VCaP (cell line): ENCODE measurements around the gene PXMP2.

Source experiments
- H3K27ac ChIP-seq: fragments of 450-650 bp; 2 replicates; pipeline ENCODE4 v1.5.1; 2017
- TF ChIP-seq, protein P1 (sequence below): fragments of 450-650 bp; conservative IDR thresholded peaks from 2 replicates; pipeline ENCODE4 v1.5.1; 2017; ENCODE audit warnings: mild to moderate bottlenecking, moderate library complexity

The PXMP2 gene

DNA sequence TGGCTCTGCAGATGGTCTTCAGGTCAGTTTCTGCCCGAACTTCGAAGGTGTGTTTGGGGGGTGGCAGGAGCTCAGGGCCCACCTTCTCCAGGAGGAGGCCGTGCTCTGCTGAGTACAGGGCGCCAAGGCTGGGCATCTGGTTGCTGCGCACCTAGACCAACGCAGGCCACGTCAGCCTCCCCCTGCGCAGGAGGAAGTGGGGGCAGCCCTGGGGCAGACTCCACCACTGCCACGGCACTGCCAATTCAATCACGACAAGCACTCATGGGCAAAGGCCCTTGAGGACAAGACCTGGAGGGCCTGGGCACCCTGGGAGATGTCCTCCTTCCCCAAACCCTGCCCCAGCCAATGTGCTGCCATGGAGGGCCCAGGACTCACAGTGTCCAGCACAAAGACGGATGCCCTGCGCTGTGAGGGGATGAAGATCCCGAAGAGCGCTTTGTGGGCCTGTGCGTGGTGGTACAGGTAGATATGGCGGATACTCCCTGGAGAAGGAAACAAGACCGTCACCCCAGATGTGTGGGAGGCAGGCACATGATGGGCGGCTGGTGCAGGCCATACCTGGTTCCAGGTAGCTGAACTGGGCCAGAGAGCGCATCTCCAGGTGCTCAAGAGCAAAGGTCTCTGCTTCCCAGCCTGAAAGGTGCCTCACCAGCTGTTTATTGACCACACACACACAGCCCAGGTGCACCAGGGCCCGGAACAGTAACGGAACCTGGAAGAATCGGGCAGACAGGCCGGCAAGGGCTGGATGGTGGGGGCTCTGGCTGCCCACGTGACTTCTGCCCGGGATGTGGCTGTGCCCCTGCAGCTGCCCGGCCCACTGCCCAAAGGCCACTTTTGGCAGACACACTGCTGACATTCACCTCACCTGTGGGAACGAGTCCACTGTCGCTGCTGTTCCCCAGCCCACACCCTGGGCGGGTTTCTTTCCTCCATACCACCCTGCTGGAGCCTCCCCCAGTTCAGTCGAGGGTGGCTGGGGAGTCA lies 44.2 kb upstream of the PXMP2 start:
- TF ChIP-seq, protein P1, sequence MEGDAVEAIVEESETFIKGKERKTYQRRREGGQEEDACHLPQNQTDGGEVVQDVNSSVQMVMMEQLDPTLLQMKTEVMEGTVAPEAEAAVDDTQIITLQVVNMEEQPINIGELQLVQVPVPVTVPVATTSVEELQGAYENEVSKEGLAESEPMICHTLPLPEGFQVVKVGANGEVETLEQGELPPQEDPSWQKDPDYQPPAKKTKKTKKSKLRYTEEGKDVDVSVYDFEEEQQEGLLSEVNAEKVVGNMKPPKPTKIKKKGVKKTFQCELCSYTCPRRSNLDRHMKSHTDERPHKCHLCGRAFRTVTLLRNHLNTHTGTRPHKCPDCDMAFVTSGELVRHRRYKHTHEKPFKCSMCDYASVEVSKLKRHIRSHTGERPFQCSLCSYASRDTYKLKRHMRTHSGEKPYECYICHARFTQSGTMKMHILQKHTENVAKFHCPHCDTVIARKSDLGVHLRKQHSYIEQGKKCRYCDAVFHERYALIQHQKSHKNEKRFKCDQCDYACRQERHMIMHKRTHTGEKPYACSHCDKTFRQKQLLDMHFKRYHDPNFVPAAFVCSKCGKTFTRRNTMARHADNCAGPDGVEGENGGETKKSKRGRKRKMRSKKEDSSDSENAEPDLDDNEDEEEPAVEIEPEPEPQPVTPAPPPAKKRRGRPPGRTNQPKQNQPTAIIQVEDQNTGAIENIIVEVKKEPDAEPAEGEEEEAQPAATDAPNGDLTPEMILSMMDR, result no peak

DNA sequence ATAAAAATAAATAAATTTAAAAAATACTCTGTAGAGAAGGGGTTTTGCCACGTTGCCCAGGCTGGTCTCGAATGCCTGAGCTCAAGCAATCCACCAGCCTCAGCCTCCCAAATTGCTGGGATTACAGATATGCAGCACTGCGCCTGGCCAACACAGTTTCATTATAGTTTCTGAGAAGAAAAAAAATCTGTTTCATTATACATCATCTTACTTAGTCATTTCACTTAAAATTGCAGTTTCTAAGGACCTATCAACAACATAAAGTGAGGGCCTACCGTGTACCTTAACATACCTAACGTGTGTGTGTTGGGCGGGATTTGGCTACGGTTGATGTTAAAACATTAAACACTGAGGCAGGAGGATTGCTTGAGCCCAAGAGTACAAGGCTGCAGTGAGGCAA lies 40.5 kb upstream of the PXMP2 start:
- TF ChIP-seq, protein P1, result no peak

More for the DNA sequence above, 44.2 kb upstream of the PXMP2 start:
- H3K27ac ChIP-seq, result no peak overlapping the region

GRCh38 chr12:132647858-132648257 lies 39.5 kb upstream of the PXMP2 start:
- no peak overlapping the region for H3K27ac ChIP-seq
- TF ChIP-seq, protein P1, result no peak

More for the DNA sequence above, 40.5 kb upstream of the PXMP2 start:
- H3K27ac ChIP-seq, result no peak overlapping the region

DNA sequence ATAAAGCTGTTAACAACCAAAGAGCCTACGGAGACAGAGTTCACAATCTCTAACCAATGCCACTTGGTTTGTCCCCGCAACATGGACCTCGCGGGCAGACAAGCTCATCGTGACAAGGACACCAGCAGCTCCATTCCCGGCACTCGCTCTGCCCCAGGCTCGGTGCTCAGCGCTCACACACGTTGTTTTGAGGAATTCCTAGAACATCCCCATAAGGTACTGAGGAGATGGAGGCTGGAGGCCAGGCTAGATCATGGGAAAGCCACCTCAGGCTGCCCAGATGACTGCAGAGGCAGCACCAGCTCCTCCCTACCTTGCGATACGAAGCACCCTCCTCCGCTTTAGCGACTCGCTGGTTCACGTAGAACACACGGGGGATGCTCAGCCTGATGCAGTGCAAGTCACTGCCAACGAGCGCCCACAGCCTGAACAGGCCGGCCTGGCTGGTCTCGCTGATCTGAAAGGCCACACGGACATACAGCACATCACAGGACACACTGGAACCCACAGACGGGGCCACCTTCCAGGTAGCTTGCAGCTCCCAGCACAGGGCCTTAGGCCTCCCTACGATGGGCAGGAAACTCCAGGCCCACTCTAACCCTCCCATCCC lies 38.7 kb upstream of the PXMP2 start:
- TF ChIP-seq, protein P1, result no peak
- no peak overlapping the region for H3K27ac ChIP-seq

DNA sequence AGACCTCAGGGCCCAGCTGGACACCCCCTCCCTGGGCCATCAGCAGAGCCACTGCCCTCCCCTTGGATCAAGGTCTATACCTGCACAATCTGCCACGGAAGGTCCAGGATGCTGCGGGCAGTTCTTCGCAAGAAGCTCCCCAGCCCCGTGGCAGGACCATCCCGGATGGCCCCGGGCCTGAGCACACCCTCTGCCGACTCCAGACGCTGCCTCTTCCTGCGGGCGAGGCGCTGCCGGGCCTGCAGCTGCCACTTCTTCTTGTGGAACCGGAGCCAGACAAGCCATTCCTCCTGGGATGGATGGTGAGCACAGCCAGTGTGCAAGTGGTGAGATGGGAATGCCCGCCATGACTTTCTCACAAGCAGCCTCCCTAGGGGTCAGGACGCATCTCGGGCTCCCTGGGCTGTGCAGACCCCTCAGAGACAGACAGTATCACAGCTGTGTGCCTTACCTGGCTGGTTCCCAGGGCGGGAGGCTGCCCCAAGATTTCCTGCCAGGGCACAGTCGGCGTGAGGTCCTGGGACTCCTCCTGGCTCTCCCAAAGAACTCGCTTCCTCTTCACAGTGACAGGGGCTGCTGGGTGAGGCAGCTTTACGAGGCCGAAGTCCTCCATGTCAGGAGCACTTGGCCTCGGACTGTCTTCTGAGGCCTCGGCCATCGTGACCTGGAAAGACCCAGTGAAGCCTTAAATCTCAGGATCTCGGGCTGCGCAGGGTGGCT lies 38.0 kb upstream of the PXMP2 start:
- TF ChIP-seq, protein P1, result no peak
- no peak overlapping the region for H3K27ac ChIP-seq

- TF ChIP-seq, protein P1, result no peak
- no peak overlapping the region for H3K27ac ChIP-seq
These were observed 35.8 kb upstream of the PXMP2 start for GRCh38 chr12:132651444-132652100.
